CD4-positive, alpha-beta T cell treated with Interleukin-6 for 4 hours (primary cell): ENCODE measurements around the gene KCNF1.

Experiments
- DNase-seq: peaks from one replicate; pipeline ENCODE4 v3.0.0-alpha.2; 2020; ENCODE audit warnings: mixed read lengths

The KCNF1 gene

GRCh38 chr2:10905006-10905861 lies 6.5 kb upstream of the KCNF1 start:
- DNase-seq, result no peak

- DNase-seq, result no peak
Measured at GRCh38 chr2:10905862-10906143, 5.9 kb upstream of the KCNF1 start.

- DNase-seq, result no peak
Measured at GRCh38 chr2:10906926-10907625, 4.7 kb upstream of the KCNF1 start.

GRCh38 chr2:10908195-10908594 lies 3.5 kb upstream of the KCNF1 start:
- no peak for DNase-seq

GRCh38 chr2:10909050-10909995 lies 2.4 kb upstream of the KCNF1 start:
- no peak for DNase-seq

GRCh38 chr2:10909996-10910341 lies 1.8 kb upstream of the KCNF1 start:
- DNase-seq, result no peak

GRCh38 chr2:10910625-10911024 lies 1.1 kb upstream of the KCNF1 start:
- DNase-seq, result no peak

- no peak for DNase-seq
Measured at GRCh38 chr2:10912076-10912731, 470 bp downstream of the KCNF1 start.

GRCh38 chr2:10912796-10913455 lies 1.2 kb downstream of the KCNF1 start:
- DNase-seq, result no peak

GRCh38 chr2:10913501-10914271 lies 2.0 kb downstream of the KCNF1 start:
- no peak for DNase-seq

- DNase-seq, result no peak
Measured at GRCh38 chr2:10914272-10914693, 2.5 kb downstream of the KCNF1 start.

GRCh38 chr2:10915236-10915635 lies 3.5 kb downstream of the KCNF1 start:
- no peak for DNase-seq

- DNase-seq, result no peak
Measured at GRCh38 chr2:10915731-10916276, 4.1 kb downstream of the KCNF1 start.

GRCh38 chr2:10916953-10917352 lies 5.2 kb downstream of the KCNF1 start:
- no peak for DNase-seq

- no peak for DNase-seq
Measured at GRCh38 chr2:10917927-10918326, 6.2 kb downstream of the KCNF1 start.

- DNase-seq, result no peak
Measured at GRCh38 chr2:10918661-10919409, 7.1 kb downstream of the KCNF1 start.

GRCh38 chr2:10919410-10919770 lies 7.7 kb downstream of the KCNF1 start:
- no peak for DNase-seq

GRCh38 chr2:10919771-10920621 lies 8.3 kb downstream of the KCNF1 start:
- no peak for DNase-seq

- no peak for DNase-seq
Measured at GRCh38 chr2:10920764-10921388, 9.1 kb downstream of the KCNF1 start.
